H9 (cell line): ENCODE data around the gene CCDC33. TPM values are rescaled to one million over a fixed set of nuclear protein-coding genes. Genes with fewer than 3 reads are reported as not detected.
A peak's percentile ranks its signal among the peaks of the same experiment; 100 is the strongest.

Source experiments
- DNase-seq: peaks from one replicate; pipeline ENCODE4 v3.0.0-alpha.2; 2017
- H2AFZ ChIP-seq: one replicate; pipeline ENCODE4 v1.6.1; 2013; ENCODE audit warnings: mild to moderate bottlenecking, low read length, control low read depth, moderate library complexity
- H2AK5ac ChIP-seq: 2 replicates; pipeline ENCODE4 v1.6.1; 2013; ENCODE audit warnings: low read length, control low read depth, mixed read lengths; ENCODE audit not compliant: insufficient read length
- H2BK120ac ChIP-seq: one replicate; pipeline ENCODE4 v1.6.1; 2013; ENCODE audit warnings: low read depth, mild to moderate bottlenecking, low read length, control low read depth, inconsistent platforms; ENCODE audit not compliant: poor library complexity, severe bottlenecking
- H2BK12ac ChIP-seq: 2 replicates; pipeline ENCODE4 v1.6.1; 2013; ENCODE audit warnings: low read length, control low read depth, mixed read lengths, low read depth; ENCODE audit not compliant: insufficient read length
- H2BK15ac ChIP-seq: 2 replicates; pipeline ENCODE4 v1.6.1; 2013; ENCODE audit warnings: low read depth, low read length, control low read depth
- H2BK20ac ChIP-seq: one replicate; pipeline ENCODE4 v1.6.1; 2013; ENCODE audit warnings: low read depth, mild to moderate bottlenecking, low read length, control low read depth, inconsistent platforms; ENCODE audit not compliant: poor library complexity, severe bottlenecking
- H2BK5ac ChIP-seq: 2 replicates; pipeline ENCODE4 v1.6.1; 2013; ENCODE audit warnings: low read length, control low read depth, mixed read lengths; ENCODE audit not compliant: insufficient read length
- H3K14ac ChIP-seq: 2 replicates; pipeline ENCODE4 v1.6.1; 2013; ENCODE audit warnings: low read length, control low read depth; ENCODE audit not compliant: insufficient read depth
- H3K18ac ChIP-seq: 2 replicates; pipeline ENCODE4 v1.6.1; 2013; ENCODE audit warnings: low read depth, mild to moderate bottlenecking, mixed read lengths, low read length, control low read depth; ENCODE audit not compliant: insufficient read length
- H3K23ac ChIP-seq: 2 replicates; pipeline ENCODE4 v1.6.1; 2013; ENCODE audit warnings: low read length, control low read depth, mixed read lengths, low read depth; ENCODE audit not compliant: insufficient read length
- H3K23me2 ChIP-seq: 2 replicates; pipeline ENCODE4 v1.6.1; 2013; ENCODE audit warnings: low read depth, mild to moderate bottlenecking, mixed read lengths, low read length, control low read depth; ENCODE audit not compliant: insufficient read length, poor library complexity, severe bottlenecking
- H3K27ac ChIP-seq: 2 replicates; pipeline ENCODE4 v1.5.1; 2013; ENCODE audit warnings: low read length, control low read depth, mixed read lengths, low read depth; ENCODE audit not compliant: insufficient read length
- H3K27me3 ChIP-seq: 2 replicates; pipeline ENCODE4 v1.6.1; 2013; ENCODE audit warnings: low read length, control low read depth, inconsistent platforms; ENCODE audit not compliant: insufficient read depth
- H3K4ac ChIP-seq: 2 replicates; pipeline ENCODE4 v1.6.1; 2013; ENCODE audit warnings: low read depth, mild to moderate bottlenecking, control low read depth, inconsistent platforms, low read length, moderate library complexity
- H3K4me1 ChIP-seq: 2 replicates; pipeline ENCODE4 v1.6.1; 2013; ENCODE audit warnings: low read length, control low read depth, inconsistent platforms; ENCODE audit not compliant: insufficient read depth
- H3K4me2 ChIP-seq: 2 replicates; pipeline ENCODE4 v1.6.1; 2013; ENCODE audit warnings: low read length, control low read depth, mixed read lengths; ENCODE audit not compliant: insufficient read length, insufficient read depth
- H3K56ac ChIP-seq: 2 replicates; pipeline ENCODE4 v1.6.1; 2013; ENCODE audit warnings: low read depth, mild to moderate bottlenecking, mixed read lengths, low read length, control low read depth; ENCODE audit not compliant: insufficient read length
- H3K79me1 ChIP-seq: 2 replicates; pipeline ENCODE4 v1.6.1; 2013; ENCODE audit warnings: low read depth, mild to moderate bottlenecking, moderate library complexity, low read length, control low read depth, inconsistent platforms; ENCODE audit not compliant: insufficient read depth, poor library complexity, severe bottlenecking
- H3K79me2 ChIP-seq: 2 replicates; pipeline ENCODE4 v1.6.1; 2013; ENCODE audit warnings: low read length, control low read depth, inconsistent platforms; ENCODE audit not compliant: insufficient read depth
- H3K9ac ChIP-seq: 2 replicates; pipeline ENCODE4 v1.6.1; 2013; ENCODE audit warnings: low read length, control low read depth, mixed read lengths; ENCODE audit not compliant: insufficient read length; ENCODE audit errors: extremely low read depth
- H3K9me3 ChIP-seq: one replicate; pipeline ENCODE4 v1.6.1; 2013; ENCODE audit warnings: low read depth, low read length, inconsistent platforms; ENCODE audit not compliant: control insufficient read depth
- H3T11ph ChIP-seq: one replicate; pipeline ENCODE4 v1.6.1; 2013; ENCODE audit warnings: mild to moderate bottlenecking, low read length, control low read depth, inconsistent platforms
- H4K20me1 ChIP-seq: one replicate; pipeline ENCODE4 v1.6.1; 2013; ENCODE audit not compliant: control insufficient read depth, insufficient read length, insufficient read depth
- H4K5ac ChIP-seq: 2 replicates; pipeline ENCODE4 v1.6.1; 2013; ENCODE audit warnings: low read depth, mild to moderate bottlenecking, mixed read lengths, low read length, control low read depth; ENCODE audit not compliant: insufficient read length
- H4K8ac ChIP-seq: replicated peaks from 2 replicates; pipeline ENCODE4 v1.6.1; 2013; ENCODE audit warnings: low read length, control low read depth, mixed read lengths, low read depth; ENCODE audit not compliant: insufficient read length
- H4K91ac ChIP-seq: 2 replicates; pipeline ENCODE4 v1.6.1; 2013; ENCODE audit warnings: low read depth, mild to moderate bottlenecking, moderate library complexity, mixed read lengths, low read length, control low read depth; ENCODE audit not compliant: insufficient read length
- H3K27ac Mint-ChIP-seq, 3 experiments: 2 replicates in 2 of 3; 3 replicates in 1 of 3; pipeline ENCODE4 v1.8.0; 2020 to 2021; ENCODE audit warnings: mixed read lengths in 3 of 3, mild to moderate bottlenecking in 1 of 3, moderate library complexity in 1 of 3
- H3K27me3 Mint-ChIP-seq: 2 replicates; pipeline ENCODE4 v1.8.0; 2021; ENCODE audit warnings: low read depth, mild to moderate bottlenecking, moderate library complexity, mixed read lengths
- H3K36me3 Mint-ChIP-seq, 3 experiments: 2 replicates in 2 of 3; 3 replicates in 1 of 3; pipeline ENCODE4 v1.8.0; 2020 to 2021; ENCODE audit warnings: low read depth in 3 of 3, mixed read lengths in 3 of 3; ENCODE audit not compliant: insufficient read depth in 1 of 3
- H3K4me1 Mint-ChIP-seq, 2 experiments: 2 replicates each; pipeline ENCODE4 v1.8.0; 2020; ENCODE audit warnings: mixed read lengths in 2 of 2
- H3K4me3 Mint-ChIP-seq, 2 experiments: 2 replicates in 1 of 2; 3 replicates in 1 of 2; pipeline ENCODE4 v1.8.0; 2020 to 2021; ENCODE audit warnings: mild to moderate bottlenecking in 2 of 2, mixed read lengths in 2 of 2, moderate library complexity in 1 of 2
- H3K9me3 Mint-ChIP-seq, 2 experiments: 2 replicates in 1 of 2; 3 replicates in 1 of 2; pipeline ENCODE4 v1.8.0; 2020; ENCODE audit warnings: mild to moderate bottlenecking in 2 of 2, mixed read lengths in 2 of 2, moderate library complexity in 1 of 2
- CTCF ChIP-seq: fragments of 200-600 bp; sonication (generic); conservative IDR thresholded peaks from 3 replicates; pipeline ENCODE4 v1.8.0; 2021; ENCODE audit warnings: antibody characterized with exemption, mild to moderate bottlenecking
- WGBS: extraction: QIAGEN DNeasy Blood & Tissue Kit; methylation state at CpG from one replicate; pipeline ENCODE4 v1.1.7; 2013; ENCODE audit warnings: missing lambda C conversion rate, low lambda C conversion rate, mixed read lengths; ENCODE audit not compliant: insufficient read length; ENCODE audit errors: extremely low coverage; 5-methylcytosine and 5-hydroxymethylcytosine counted together
- total RNA-seq: library from RNA; stranded (reverse); gene quantifications from 2 replicates; pipeline ENCODE4 v1.2.1, GENCODE V29; 2021

Gene CCDC33
- total RNA-seq, 1 experiment from 2014 or later, result 4.6 TPM

DNA sequence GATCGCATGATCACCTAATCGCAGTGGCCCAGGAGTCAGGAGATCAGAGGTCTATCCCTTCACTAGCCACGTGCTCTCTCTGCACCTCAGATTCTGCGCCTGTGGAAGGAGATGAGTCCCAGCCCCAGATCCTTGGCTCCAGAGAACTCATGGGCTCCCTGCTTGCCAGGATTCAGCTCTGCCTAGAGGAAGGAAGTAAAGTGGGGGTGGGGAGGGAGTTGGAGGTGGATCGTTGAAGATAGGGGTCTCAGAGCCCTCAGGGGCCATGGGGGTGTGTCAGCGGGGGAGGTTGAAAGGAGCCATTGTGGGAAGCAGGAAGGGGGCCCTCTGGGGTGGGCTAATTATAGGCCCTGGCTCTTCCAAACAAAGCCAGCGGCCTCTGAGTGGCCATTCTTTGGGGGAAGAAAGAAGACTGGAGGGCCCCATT is 22.3 kb upstream of the CCDC33 start:
- H3K18ac ChIP-seq, result no peak overlapping the region
- no peak overlapping the region for H3K56ac ChIP-seq
- H2BK20ac ChIP-seq, result no peak overlapping the region
- peak; percentile 63 for DNase-seq
- H3K27me3 ChIP-seq, result peaks cover 7% of the 10 kb centered on the region; the same call in 1 of the 2 replicates
- no peak for TF ChIP-seq CTCF
- Mint-ChIP-seq H3K4me3 (peak overlapping the region in 1 of 2 experiments; percentile 13; a peak in 1 of 5 replicates), H3K36me3 (peaks cover 4 to 12% (median 4%) of the 10 kb centered on the region in 3 experiments; a peak in 5 of 7 replicates), H3K27ac (peak overlapping the region; percentile 28 to 63 (median 50); a peak in 3 of 7 replicates), H3K9me3 (no peaks in the 10 kb centered on the region), H3K27me3 (peaks cover 26% of the 10 kb centered on the region), H3K4me1 (peaks cover 67 to 80% of the 10 kb centered on the region in 2 experiments)
- H3T11ph ChIP-seq, result no peak overlapping the region
- H4K91ac ChIP-seq, result no peak overlapping the region
- no peak overlapping the region for H2BK120ac ChIP-seq
- no peak overlapping the region for H3K27ac ChIP-seq
- no peak overlapping the region for H2AK5ac ChIP-seq
- no peaks in the 10 kb centered on the region for H3K9me3 ChIP-seq
- WGBS, result no CpG with 5 or more reads among the region's 7 CpGs
- H2BK12ac ChIP-seq, result no peak overlapping the region
- peaks cover 4% of the 10 kb centered on the region for H3K23me2 ChIP-seq
- no peaks in the 10 kb centered on the region for H4K20me1 ChIP-seq
- no peak overlapping the region for H4K5ac ChIP-seq
- H3K79me1 ChIP-seq, result no peaks in the 10 kb centered on the region
- no peak overlapping the region for H2BK5ac ChIP-seq
- H2AFZ ChIP-seq, result no peak overlapping the region
- peaks cover 19% of the 10 kb centered on the region; the same call in 1 of the 2 replicates for H3K4me1 ChIP-seq
- H2BK15ac ChIP-seq, result no peak overlapping the region
- H3K9ac ChIP-seq, result no peak overlapping the region
- H3K4ac ChIP-seq, result no peak overlapping the region
- H3K79me2 ChIP-seq, result no peaks in the 10 kb centered on the region
- no peak overlapping the region for H3K14ac ChIP-seq
- H3K4me2 ChIP-seq, result no peak overlapping the region
- H4K8ac ChIP-seq, result no peak overlapping the region
- H3K23ac ChIP-seq, result no peak overlapping the region
